DMS 273 (cell line): ENCODE data around the gene ACSM4.
"Not testable (repeated sequence)": the region's sequence is repeated elsewhere in the genome, so short reads cannot be mapped to it uniquely, and the experiment has no call there.

ENCODE experiments used
- DNase-seq: peaks from one replicate; lab custom pipeline; 2025; ENCODE audit not compliant: unreplicated experiment; lab: John Stamatoyannopoulos, UW

ACSM4 gene, protein sequence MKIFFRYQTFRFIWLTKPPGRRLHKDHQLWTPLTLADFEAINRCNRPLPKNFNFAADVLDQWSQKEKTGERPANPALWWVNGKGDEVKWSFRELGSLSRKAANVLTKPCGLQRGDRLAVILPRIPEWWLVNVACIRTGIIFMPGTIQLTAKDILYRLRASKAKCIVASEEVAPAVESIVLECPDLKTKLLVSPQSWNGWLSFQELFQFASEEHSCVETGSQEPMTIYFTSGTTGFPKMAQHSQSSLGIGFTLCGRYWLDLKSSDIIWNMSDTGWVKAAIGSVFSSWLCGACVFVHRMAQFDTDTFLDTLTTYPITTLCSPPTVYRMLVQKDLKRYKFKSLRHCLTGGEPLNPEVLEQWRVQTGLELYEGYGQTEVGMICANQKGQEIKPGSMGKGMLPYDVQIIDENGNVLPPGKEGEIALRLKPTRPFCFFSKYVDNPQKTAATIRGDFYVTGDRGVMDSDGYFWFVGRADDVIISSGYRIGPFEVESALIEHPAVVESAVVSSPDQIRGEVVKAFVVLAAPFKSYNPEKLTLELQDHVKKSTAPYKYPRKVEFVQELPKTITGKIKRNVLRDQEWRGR

DNA sequence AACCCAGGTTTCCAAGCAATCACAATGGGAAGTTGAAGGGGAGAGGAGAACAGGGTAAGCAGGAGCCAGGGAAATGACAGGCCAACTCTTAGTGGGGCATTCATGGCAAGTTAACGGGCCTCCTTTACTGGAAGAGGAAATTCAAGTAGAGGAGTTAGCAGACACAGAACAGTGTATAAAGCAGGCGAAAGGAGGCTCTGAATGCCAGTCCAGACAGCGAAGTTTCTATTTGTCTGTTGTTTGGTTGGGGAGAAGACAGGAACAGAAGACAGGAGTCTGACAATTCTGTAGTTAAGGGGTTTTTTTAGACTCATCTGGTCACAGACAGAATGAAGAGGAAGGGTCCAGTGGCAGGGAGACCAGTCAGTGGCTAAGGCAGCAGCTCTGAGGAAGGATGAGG lies at the start of gene ACSM4:
TSS of gene ACSM4 (plus strand) at position 301 of the 400 bp plus-strand sequence. CDS start 260 bp downstream, outside the sequence.
- DNase-seq: no peak

DNA sequence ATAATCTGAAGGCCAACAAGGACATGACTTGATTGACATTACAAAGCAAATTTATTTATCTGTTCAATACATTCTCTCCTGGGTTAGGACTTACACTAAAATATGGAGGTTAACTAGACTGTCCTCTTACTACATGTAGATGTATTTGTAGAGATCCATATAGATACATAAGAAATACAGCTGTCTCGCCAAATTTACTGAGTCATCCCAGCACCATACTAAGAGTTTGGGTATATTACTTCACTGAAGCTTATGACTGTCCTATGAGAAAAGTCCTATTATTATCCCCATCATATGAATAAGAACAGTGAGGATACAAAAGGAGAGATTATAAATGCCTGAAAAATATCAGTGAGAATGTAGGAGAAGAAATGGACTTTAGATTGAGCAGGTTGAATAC lies 44.8 kb upstream of the ACSM4 start:
- DNase-seq: no peak

- DNase-seq: no peak
These were observed 39.3 kb upstream of the ACSM4 start for GRCh38 chr12:7264538-7264937.

DNA sequence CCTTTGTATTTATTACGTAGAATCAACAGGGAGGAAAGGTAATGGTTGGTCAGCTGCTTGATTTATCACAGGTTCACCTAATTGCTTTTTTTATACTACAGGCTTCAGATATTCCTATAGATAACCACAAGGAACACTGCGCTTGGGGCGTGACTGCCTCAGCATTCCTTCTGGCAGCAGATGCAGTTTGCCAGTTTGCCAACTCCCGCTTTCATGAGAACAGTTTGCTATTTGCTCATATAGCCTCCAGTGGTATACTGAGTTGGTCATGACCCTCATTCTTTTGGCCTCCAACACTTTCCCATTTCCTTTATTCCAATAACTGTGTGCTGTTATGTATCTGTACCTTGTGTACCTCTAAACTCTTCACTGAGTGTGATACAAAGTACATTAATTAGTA lies 38.6 kb upstream of the ACSM4 start:
- no peak for DNase-seq

GRCh38 chr12:7269273-7269672 lies 34.6 kb upstream of the ACSM4 start:
- DNase-seq: no peak

GRCh38 chr12:7271893-7272514 lies 31.9 kb upstream of the ACSM4 start:
- no peak for DNase-seq

GRCh38 chr12:7275482-7275881 lies 28.4 kb upstream of the ACSM4 start:
- not testable (repeated sequence) for DNase-seq

DNA sequence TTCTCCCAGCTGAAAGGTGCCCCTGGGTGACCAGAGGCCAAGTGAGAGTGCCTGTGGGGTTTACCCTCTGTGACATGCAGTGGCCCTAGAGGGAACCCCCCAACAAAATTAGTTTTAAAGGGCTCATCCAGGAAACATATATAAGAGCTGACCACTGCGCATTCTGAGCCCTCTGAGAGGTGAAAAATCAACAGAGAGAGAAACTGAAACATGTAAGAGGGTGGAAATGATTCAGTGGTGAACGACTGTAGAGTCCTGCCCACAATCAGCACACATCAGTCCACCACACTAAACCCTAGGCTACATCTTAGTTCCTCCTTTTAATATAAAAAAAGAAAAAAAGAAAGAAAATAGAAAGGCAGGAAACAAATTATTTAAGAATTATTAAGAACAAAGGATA lies 21.0 kb upstream of the ACSM4 start:
- no peak for DNase-seq

- DNase-seq: peak; percentile 8
These were observed 14.1 kb upstream of the ACSM4 start for GRCh38 chr12:7289743-7290142.

DNA sequence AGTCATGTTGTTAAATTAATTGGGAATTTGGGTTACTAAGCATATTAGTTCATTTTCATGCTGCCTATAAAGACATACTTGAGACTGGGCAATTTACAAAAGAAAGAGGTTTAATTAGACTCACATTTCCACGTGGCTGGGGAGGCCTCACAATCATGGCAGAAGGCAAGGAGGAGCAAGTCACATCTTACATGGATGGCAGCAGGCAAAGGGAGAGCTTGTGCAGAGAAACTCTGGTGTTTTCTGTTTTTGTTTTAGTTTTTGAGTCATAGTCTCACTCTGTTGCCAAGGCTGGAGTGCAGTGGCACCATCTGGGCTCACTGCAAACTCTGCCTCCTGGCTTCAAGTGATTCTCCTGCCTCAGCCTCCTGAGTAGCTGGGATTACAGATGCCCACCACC lies 13.3 kb upstream of the ACSM4 start:
- not testable (repeated sequence) for DNase-seq

- DNase-seq: no peak
These were observed 11.6 kb upstream of the ACSM4 start for GRCh38 chr12:7292300-7292699.

GRCh38 chr12:7293670-7294069 lies 10.2 kb upstream of the ACSM4 start:
- DNase-seq: no peak

GRCh38 chr12:7295529-7295928 lies 8.3 kb upstream of the ACSM4 start:
- DNase-seq: no peak

GRCh38 chr12:7297865-7298264 lies 6.0 kb upstream of the ACSM4 start:
- DNase-seq: no peak

GRCh38 chr12:7302266-7302986 lies 1.4 kb upstream of the ACSM4 start:
- DNase-seq: no peak

DNA sequence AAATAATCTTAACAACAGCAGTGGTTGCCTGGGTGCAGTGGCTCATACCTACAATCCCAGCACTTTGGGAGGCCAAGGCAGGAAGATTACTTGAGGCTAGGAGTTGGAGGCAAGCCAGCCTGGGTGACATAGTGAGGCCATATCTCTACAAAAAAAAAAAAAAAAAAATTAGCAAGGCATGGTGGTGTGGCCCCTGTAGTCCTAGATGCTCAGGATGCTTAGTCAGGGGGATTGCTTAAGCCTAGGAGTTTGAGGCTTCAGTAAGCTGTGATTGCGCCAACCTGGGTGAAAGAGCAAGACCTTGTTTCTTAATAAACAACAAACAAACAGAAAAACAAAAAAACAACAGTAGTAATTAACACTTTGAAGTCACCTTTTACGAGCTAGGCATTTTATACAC lies 642 bp upstream of the ACSM4 start:
- DNase-seq: no peak

GRCh38 chr12:7304456-7304855 lies 584 bp downstream of the ACSM4 start:
- no peak for DNase-seq

DNA sequence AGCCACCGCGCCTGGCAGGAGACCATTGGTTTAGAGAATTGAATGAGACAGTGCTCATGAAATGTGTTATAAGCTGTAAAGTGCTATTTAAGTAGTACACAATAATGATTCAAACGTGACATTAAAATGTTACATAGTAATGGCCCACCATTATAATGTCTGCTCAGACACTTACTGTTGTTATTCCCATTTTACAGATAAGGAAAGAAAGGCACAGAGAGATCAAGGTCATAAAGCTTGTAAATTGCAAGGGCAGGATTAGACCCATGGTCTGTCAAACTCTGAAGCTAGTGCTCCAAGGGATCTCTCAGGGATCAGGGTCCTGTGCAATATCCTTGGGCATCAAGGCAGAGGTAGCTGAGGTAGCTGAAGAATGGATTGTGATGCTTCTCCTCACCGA lies 6.2 kb downstream of the ACSM4 start:
- DNase-seq: no peak

DNA sequence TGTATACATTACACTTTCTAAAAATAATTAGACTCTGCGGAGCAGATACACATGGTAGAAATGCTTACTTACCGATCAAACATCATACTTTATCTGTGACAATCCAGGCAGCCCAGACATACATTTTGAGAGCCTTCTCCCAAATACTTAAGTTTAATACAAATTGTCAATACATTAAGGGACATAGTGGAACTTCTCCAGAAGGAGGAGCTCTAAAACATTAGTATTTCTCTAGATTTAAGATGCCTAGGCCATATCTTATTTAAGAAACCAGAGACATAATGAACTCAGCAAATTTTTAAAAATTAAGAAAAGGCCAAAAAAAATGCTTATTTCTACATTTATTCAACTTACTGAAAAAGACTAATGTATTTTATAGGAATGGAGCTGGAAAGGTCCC lies 16.1 kb downstream of the ACSM4 start:
- no peak for DNase-seq

GRCh38 chr12:7321624-7322023 lies 17.8 kb downstream of the ACSM4 start:
- no peak for DNase-seq

GRCh38 chr12:7322599-7322998 lies 18.7 kb downstream of the ACSM4 start:
- DNase-seq: no peak

GRCh38 chr12:7324176-7324575 lies 20.3 kb downstream of the ACSM4 start:
- no peak for DNase-seq
